VCaP (cell line): ENCODE results near the gene PIWIL1.

ENCODE experiments used
- H3K27ac ChIP-seq: fragments of 450-650 bp; 2 replicates; pipeline ENCODE4 v1.5.1; 2017
- TF ChIP-seq, protein P1 (sequence below): fragments of 450-650 bp; conservative IDR thresholded peaks from 2 replicates; pipeline ENCODE4 v1.5.1; 2017; ENCODE audit warnings: mild to moderate bottlenecking, moderate library complexity

The PIWIL1 gene

DNA sequence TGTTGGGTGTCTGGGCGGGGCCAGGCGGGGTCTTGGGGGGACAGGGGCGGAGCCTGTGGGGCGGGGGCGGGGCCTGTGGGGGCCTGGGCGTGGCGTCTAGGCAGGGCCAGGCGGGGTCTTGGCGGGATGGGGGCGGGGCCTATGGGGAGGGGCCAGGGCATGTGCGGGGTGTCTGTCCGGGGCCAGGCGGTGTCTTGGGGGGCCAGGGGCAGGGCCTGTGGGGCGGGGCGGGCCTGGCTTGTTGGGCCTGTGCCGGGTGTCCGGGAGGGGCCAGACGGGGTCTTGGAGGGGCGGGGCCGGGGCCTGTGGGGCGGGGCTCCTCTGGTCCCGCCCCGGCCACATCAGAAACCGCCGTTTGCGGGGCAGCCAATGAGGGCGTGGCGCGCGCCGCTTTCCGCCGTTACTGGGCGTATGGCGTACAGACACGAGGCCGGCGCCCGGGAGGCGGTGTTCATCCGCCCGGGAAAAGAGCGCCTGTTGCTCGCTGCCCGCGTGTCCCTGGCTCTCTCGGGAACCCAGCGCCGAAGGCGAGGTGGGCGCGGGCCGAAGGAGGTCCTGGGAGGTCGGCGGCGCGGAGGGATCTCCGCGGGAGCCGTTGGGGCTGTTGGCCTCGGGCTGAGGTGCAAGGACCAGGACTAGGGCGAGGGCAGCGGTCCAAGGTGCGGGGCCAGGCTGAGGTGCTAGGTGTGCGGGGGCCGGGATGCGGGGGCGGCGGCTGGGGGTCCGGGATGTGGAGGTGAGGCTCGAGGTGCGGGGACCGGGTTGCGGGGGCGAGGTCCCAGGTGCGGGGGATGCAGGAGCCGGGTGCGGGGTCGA, at the start of gene PIWIL1:
PIWIL1 (plus strand) TSS at position 400 of the 816 bp plus-strand sequence. CDS start 4,705 bp downstream, outside the sequence.
- peak within 1 kb of the TSS; percentile 72 for H3K27ac ChIP-seq
- TF ChIP-seq, protein P1, sequence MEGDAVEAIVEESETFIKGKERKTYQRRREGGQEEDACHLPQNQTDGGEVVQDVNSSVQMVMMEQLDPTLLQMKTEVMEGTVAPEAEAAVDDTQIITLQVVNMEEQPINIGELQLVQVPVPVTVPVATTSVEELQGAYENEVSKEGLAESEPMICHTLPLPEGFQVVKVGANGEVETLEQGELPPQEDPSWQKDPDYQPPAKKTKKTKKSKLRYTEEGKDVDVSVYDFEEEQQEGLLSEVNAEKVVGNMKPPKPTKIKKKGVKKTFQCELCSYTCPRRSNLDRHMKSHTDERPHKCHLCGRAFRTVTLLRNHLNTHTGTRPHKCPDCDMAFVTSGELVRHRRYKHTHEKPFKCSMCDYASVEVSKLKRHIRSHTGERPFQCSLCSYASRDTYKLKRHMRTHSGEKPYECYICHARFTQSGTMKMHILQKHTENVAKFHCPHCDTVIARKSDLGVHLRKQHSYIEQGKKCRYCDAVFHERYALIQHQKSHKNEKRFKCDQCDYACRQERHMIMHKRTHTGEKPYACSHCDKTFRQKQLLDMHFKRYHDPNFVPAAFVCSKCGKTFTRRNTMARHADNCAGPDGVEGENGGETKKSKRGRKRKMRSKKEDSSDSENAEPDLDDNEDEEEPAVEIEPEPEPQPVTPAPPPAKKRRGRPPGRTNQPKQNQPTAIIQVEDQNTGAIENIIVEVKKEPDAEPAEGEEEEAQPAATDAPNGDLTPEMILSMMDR: no peak

- TF ChIP-seq, protein P1: no peak
- no peak overlapping the region for H3K27ac ChIP-seq
These were observed 49.5 kb upstream of the PIWIL1 start for GRCh38 chr12:130288206-130288605.

- TF ChIP-seq, protein P1: no peak
- no peak overlapping the region for H3K27ac ChIP-seq
These were observed 49.0 kb upstream of the PIWIL1 start for GRCh38 chr12:130288691-130289090.

DNA sequence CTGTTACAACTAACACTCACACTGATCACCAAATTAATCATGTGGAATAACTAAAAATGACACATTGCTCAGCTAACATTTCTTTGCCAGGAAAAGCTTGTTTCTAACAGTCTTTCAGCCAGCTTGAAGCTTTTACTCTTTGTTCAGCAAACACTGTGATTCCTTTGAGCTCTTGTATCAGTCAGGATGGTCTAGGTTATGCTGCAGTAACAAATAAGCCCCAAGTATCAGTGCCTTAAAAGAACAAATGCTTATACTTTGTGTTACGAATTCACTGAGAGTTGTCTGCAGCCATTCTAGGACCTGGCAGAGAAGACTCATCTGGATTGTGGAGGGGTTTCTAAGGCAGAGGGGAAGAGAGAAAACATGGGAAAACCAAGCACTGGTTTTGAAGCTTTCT, 47.6 kb upstream of the PIWIL1 start:
- TF ChIP-seq, protein P1: no peak
- no peak overlapping the region for H3K27ac ChIP-seq

- TF ChIP-seq, protein P1: no peak
These were observed 39.2 kb upstream of the PIWIL1 start for GRCh38 chr12:130298322-130299021.

GRCh38 chr12:130299574-130299973, 38.1 kb upstream of the PIWIL1 start:
- H3K27ac ChIP-seq: no peak overlapping the region
- TF ChIP-seq, protein P1: no peak

More at GRCh38 chr12:130298322-130299021, 39.2 kb upstream of the PIWIL1 start:
- no peak overlapping the region for H3K27ac ChIP-seq

GRCh38 chr12:130300090-130300489, 37.6 kb upstream of the PIWIL1 start:
- TF ChIP-seq, protein P1: no peak
- H3K27ac ChIP-seq: no peak overlapping the region
